ENCODE measurements around the gene WDR7.

WDR7 gene

DNA sequence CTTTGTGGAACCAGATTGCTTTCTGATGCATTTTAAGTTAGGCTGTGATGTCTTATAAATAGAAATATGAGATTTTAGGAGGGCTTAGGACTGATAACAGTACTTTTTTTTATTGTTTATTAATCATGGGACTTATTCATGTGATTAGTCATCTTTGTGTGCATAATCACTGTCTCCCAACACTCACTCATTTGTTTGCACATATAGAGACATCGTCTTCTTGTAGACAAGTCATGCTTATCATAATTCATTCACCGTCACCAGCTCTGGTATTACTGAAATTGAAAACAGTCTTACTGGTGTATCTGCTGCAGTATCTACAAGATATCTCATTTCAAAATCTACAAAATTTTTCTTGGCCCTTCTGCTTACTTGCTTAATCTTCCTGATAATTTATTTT is 45.8 kb downstream of the WDR7 start:
- Histone ChIP-seq H3K9ac (ENCODE audit: low read length) (no peak overlapping the region), H3K27ac (ENCODE audit: low read depth, low read length) (no peak overlapping the region)

DNA sequence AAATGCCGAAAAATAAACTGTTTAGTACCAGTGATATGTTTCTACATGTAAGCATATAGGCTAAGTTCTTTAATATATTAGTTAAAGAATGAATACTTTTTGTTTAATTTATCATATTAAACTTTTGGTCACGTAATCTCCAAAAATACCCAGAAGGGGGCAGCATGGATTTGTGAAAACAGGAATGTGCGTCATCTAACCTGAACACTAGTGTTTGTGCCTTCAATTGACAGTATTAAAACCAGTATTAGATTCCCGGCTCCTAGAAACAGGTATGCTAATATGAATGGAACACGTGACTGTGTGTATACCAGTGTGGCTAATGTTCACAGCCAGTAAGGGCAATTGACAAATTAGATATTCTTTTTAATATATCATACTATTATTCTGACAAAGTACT is 51.8 kb downstream of the WDR7 start:
- Histone ChIP-seq H3K4me3 (ENCODE audit: low read depth in 1 of 2, low read length in 2 of 2) (no peak overlapping the region), H3K4me1 (ENCODE audit: insufficient read depth, low read length) (no peaks in the 10 kb centered on the region), H3K27me3 (ENCODE audit: control insufficient read depth in 1 of 2, insufficient read depth in 2 of 2, low read length in 2 of 2) (no peaks in the 10 kb centered on the region), H3K36me3 (ENCODE audit: insufficient read depth, low read length) (no peaks in the 10 kb centered on the region), H3K9ac (ENCODE audit: low read length) (no peak overlapping the region), H3K9me3 (ENCODE audit: low read length) (no peaks in the 10 kb centered on the region), H3K27ac (ENCODE audit: low read depth, low read length) (no peak overlapping the region)

More for the DNA sequence above, 45.8 kb downstream of the WDR7 start:
- peaks cover 23% of the 10 kb centered on the region for H3K36me3 ChIP-seq (ENCODE audit: insufficient read depth, low read length)
- H3K27me3 ChIP-seq (ENCODE audit: control insufficient read depth in 1 of 2, insufficient read depth in 2 of 2, low read length in 2 of 2) = no peaks in the 10 kb centered on the region
- H3K9me3 ChIP-seq (ENCODE audit: low read length) = no peaks in the 10 kb centered on the region
- H3K4me3 ChIP-seq (ENCODE audit: low read depth in 1 of 2, low read length in 2 of 2) = no peak overlapping the region
- H3K4me1 ChIP-seq (ENCODE audit: insufficient read depth, low read length) = no peaks in the 10 kb centered on the region

DNA sequence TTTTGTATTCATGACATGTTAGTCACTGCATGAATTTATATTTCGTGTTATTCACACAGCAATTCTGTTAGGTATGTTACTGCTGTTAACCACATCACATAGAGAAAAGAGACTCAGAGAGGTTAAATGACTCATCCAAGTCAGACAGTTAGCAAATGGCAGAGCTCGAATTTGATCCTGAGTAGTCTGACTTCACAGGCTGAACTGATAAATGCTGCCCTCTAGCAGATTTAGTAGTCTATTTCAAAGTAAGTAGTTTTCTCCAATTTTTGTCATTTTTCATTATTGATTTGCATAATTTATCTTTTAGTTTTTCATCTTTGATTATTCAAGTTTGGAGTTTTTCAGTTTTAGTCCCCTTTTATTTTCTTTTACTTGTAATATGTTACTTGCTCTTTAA is 58.3 kb downstream of the WDR7 start:
- H3K9ac ChIP-seq (ENCODE audit: low read length) = no peak overlapping the region
- no peaks in the 10 kb centered on the region for H3K27me3 ChIP-seq (ENCODE audit: control insufficient read depth in 1 of 2, insufficient read depth in 2 of 2, low read length in 2 of 2)
- H3K4me3 ChIP-seq (ENCODE audit: low read depth in 1 of 2, low read length in 2 of 2) = no peak overlapping the region
- H3K9me3 ChIP-seq (ENCODE audit: low read length) = no peaks in the 10 kb centered on the region
- H3K27ac ChIP-seq (ENCODE audit: low read depth, low read length) = no peak overlapping the region
- no peaks in the 10 kb centered on the region for H3K4me1 ChIP-seq (ENCODE audit: insufficient read depth, low read length)
- H3K36me3 ChIP-seq (ENCODE audit: insufficient read depth, low read length) = no peaks in the 10 kb centered on the region

DNA sequence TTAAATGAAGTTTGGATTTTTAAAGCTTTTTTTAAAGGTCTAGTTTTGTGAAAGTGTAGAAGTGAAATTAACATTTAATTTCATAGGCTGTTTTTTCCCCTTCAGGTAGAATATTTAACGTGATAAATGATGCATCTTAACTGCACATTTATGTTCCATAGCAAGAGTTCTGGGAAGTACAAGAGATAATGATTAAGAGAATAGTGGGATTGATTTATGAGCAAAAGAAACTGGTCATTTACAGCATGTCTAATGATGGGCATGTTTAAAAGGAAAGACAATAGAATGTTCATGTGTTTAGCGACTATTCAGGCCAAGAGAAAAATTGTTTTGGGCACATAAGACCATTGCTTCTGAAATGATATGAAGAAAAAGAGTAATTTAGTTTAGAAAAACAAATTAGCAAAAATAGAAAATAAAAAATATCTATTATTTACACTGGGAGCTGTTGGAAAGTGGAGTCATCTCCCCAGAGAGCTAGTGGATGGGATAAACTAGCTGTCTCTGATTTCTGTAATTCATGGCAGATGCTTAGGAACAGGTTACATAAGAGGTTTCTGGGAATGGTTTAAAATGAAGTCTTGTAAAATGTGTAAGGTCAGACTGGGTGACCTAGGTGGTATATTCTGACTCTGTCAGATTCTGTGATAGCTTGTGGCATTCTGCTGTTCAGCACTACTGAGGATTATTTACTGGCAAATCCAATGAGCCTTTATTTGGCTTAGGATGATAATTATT is 60.7 kb downstream of the WDR7 start:
- no peak overlapping the region for H3K9ac ChIP-seq (ENCODE audit: low read length)
- H3K9me3 ChIP-seq (ENCODE audit: low read length) = no peaks in the 10 kb centered on the region
- H3K27me3 ChIP-seq (ENCODE audit: control insufficient read depth in 1 of 2, insufficient read depth in 2 of 2, low read length in 2 of 2) = no peaks in the 10 kb centered on the region
- no peaks in the 10 kb centered on the region for H3K36me3 ChIP-seq (ENCODE audit: insufficient read depth, low read length)
- H3K4me1 ChIP-seq (ENCODE audit: insufficient read depth, low read length) = no peaks in the 10 kb centered on the region
- H3K27ac ChIP-seq (ENCODE audit: low read depth, low read length) = no peak overlapping the region
- H3K4me3 ChIP-seq (ENCODE audit: low read depth in 1 of 2, low read length in 2 of 2) = no peak overlapping the region

- H3K27me3 ChIP-seq (ENCODE audit: control insufficient read depth in 1 of 2, insufficient read depth in 2 of 2, low read length in 2 of 2) = no peaks in the 10 kb centered on the region
- no peaks in the 10 kb centered on the region for H3K9me3 ChIP-seq (ENCODE audit: low read length)
- H3K4me3 ChIP-seq (ENCODE audit: low read depth in 1 of 2, low read length in 2 of 2) = no peak overlapping the region
- H3K4me1 ChIP-seq (ENCODE audit: insufficient read depth, low read length) = no peaks in the 10 kb centered on the region
- H3K9ac ChIP-seq (ENCODE audit: low read length) = no peak overlapping the region
- H3K27ac ChIP-seq (ENCODE audit: low read depth, low read length) = no peak overlapping the region
- H3K36me3 ChIP-seq (ENCODE audit: insufficient read depth, low read length) = no peaks in the 10 kb centered on the region
These were observed 61.6 kb downstream of the WDR7 start for GRCh38 chr18:56712761-56713160.

DNA sequence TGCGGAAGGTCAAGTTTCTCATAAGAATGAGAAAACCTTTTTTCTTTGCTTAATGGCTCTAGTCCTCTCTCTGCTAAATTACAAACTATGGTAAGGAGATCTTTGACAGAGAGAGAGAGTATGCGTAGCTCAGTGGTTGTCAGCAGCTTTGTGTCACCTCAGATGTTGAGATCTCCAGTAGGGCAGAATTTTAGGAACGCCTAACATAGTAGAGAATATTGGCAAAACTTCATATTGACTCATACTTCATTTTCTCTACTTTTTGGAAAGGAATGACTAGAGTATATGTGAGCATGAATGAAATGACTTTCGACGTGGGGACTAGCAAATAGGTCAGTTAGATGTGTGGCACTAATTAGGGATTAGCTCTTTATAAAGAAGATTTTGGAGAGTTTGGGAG is 64.0 kb downstream of the WDR7 start:
- H3K4me3 ChIP-seq (ENCODE audit: low read depth in 1 of 2, low read length in 2 of 2) = no peak overlapping the region
- H3K27ac ChIP-seq (ENCODE audit: low read depth, low read length) = no peak overlapping the region
- no peaks in the 10 kb centered on the region for H3K36me3 ChIP-seq (ENCODE audit: insufficient read depth, low read length)
- no peaks in the 10 kb centered on the region for H3K27me3 ChIP-seq (ENCODE audit: control insufficient read depth in 1 of 2, insufficient read depth in 2 of 2, low read length in 2 of 2)
- no peaks in the 10 kb centered on the region for H3K4me1 ChIP-seq (ENCODE audit: insufficient read depth, low read length)
- H3K9me3 ChIP-seq (ENCODE audit: low read length) = no peaks in the 10 kb centered on the region
- no peak overlapping the region for H3K9ac ChIP-seq (ENCODE audit: low read length)

- no peaks in the 10 kb centered on the region for H3K27me3 ChIP-seq (ENCODE audit: control insufficient read depth in 1 of 2, insufficient read depth in 2 of 2, low read length in 2 of 2)
- no peak overlapping the region for H3K4me3 ChIP-seq (ENCODE audit: low read depth in 1 of 2, low read length in 2 of 2)
- no peak overlapping the region for H3K27ac ChIP-seq (ENCODE audit: low read depth, low read length)
- no peaks in the 10 kb centered on the region for H3K9me3 ChIP-seq (ENCODE audit: low read length)
- no peaks in the 10 kb centered on the region for H3K4me1 ChIP-seq (ENCODE audit: insufficient read depth, low read length)
- H3K9ac ChIP-seq (ENCODE audit: low read length) = no peak overlapping the region
- H3K36me3 ChIP-seq (ENCODE audit: insufficient read depth, low read length) = no peaks in the 10 kb centered on the region
These were observed 65.6 kb downstream of the WDR7 start for GRCh38 chr18:56716692-56717146.

DNA sequence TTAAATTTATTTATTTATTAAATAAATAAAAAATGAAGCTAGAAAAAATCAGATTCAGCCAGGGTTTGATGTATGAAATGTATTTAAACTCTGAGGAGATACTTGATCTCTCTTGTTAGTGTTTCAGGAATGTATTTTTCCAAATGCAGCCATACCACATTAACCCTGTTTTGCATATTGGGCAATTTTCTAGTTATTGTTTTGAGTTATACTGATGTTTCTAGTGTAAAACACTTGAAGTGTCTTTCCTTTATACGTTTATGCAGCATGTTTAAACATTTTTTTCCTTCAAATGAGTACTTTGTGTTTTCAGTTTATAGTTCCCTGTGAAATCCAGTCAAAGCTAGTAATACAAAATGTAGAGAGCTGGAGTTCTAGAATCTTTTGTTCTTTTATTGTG is 69.9 kb downstream of the WDR7 start:
- Histone ChIP-seq H3K4me3 (ENCODE audit: low read depth in 1 of 2, low read length in 2 of 2) (no peak overlapping the region), H3K4me1 (ENCODE audit: insufficient read depth, low read length) (no peaks in the 10 kb centered on the region), H3K27ac (ENCODE audit: low read depth, low read length) (no peak overlapping the region), H3K36me3 (ENCODE audit: insufficient read depth, low read length) (no peaks in the 10 kb centered on the region), H3K27me3 (ENCODE audit: control insufficient read depth in 1 of 2, insufficient read depth in 2 of 2, low read length in 2 of 2) (no peaks in the 10 kb centered on the region), H3K9me3 (ENCODE audit: low read length) (no peaks in the 10 kb centered on the region), H3K9ac (ENCODE audit: low read length) (no peak overlapping the region)

GRCh38 chr18:56721491-56721890 is 70.3 kb downstream of the WDR7 start:
- Histone ChIP-seq H3K4me1 (ENCODE audit: insufficient read depth, low read length) (no peaks in the 10 kb centered on the region), H3K9me3 (ENCODE audit: low read length) (no peaks in the 10 kb centered on the region), H3K36me3 (ENCODE audit: insufficient read depth, low read length) (no peaks in the 10 kb centered on the region), H3K27me3 (ENCODE audit: control insufficient read depth in 1 of 2, insufficient read depth in 2 of 2, low read length in 2 of 2) (no peaks in the 10 kb centered on the region), H3K27ac (ENCODE audit: low read depth, low read length) (no peak overlapping the region), H3K9ac (ENCODE audit: low read length) (no peak overlapping the region), H3K4me3 (ENCODE audit: low read depth in 1 of 2, low read length in 2 of 2) (no peak overlapping the region)

DNA sequence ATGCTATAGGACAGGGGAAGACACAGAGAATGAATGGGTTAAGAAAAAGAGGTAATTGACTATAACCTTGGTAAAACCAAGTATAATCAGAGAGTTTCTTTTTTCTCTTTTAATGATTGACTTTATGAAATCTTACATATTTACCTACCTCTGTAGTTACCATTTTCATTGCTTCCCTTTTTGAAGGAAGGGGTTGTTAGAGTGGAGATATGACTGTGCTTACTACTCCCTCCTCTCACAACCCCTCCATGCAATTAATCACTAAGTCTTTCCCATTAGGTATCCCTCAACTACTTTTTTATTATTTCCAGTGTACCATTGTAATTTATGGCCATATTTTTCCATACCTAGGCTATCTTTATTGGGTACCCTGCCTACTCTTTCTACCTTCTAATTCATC is 71.4 kb downstream of the WDR7 start:
- H3K36me3 ChIP-seq (ENCODE audit: insufficient read depth, low read length) = no peaks in the 10 kb centered on the region
- H3K4me3 ChIP-seq (ENCODE audit: low read depth in 1 of 2, low read length in 2 of 2) = no peak overlapping the region
- no peak overlapping the region for H3K9ac ChIP-seq (ENCODE audit: low read length)
- H3K27ac ChIP-seq (ENCODE audit: low read depth, low read length) = no peak overlapping the region
- H3K27me3 ChIP-seq (ENCODE audit: control insufficient read depth in 1 of 2, insufficient read depth in 2 of 2, low read length in 2 of 2) = no peaks in the 10 kb centered on the region
- H3K4me1 ChIP-seq (ENCODE audit: insufficient read depth, low read length) = no peaks in the 10 kb centered on the region
- H3K9me3 ChIP-seq (ENCODE audit: low read length) = no peaks in the 10 kb centered on the region

DNA sequence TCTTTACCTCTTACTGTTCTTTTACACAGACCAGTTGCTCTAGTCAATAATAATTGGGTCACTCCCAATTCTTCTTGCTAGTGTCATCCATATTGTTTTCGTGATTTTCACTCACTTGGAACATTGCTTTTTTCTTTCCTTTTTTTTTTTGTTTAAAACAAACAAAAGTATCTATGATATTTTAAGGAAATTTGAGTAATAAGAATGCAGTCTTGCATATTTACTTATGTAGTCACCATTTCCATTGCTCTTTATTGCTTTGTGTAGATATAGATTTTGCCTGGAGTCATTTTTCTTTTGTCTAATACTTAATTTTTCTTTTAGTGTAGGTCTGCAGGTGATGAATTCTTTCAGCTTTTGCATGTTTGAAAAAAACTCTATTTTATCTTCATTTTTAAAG is 71.9 kb downstream of the WDR7 start:
- Histone ChIP-seq H3K9ac (ENCODE audit: low read length) (no peak overlapping the region), H3K9me3 (ENCODE audit: low read length) (no peaks in the 10 kb centered on the region)

DNA sequence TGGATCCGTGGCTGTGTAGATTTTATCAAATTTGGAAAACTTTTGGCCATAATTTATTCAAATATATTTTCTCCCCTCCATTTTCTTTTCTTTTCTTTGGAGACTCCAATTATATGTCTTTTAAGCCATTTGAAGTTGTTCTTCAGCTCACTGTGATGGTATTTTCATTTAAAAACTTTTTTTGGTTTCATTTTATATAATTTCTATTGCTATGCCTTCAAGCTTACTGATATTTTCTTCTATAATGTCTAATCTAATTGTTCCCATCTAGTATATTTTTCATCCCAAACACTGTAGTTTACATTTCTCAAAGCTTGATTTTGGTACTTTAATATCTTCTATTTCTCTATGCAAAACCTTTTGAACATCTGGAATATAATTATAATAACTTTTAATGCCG is 72.5 kb downstream of the WDR7 start:
- no peak overlapping the region for H3K4me3 ChIP-seq (ENCODE audit: low read depth in 1 of 2, low read length in 2 of 2)
- H3K27ac ChIP-seq (ENCODE audit: low read depth, low read length) = no peak overlapping the region
- H3K9ac ChIP-seq (ENCODE audit: low read length) = no peak overlapping the region
- no peaks in the 10 kb centered on the region for H3K9me3 ChIP-seq (ENCODE audit: low read length)
- H3K36me3 ChIP-seq (ENCODE audit: insufficient read depth, low read length) = no peaks in the 10 kb centered on the region
- H3K4me1 ChIP-seq (ENCODE audit: insufficient read depth, low read length) = no peaks in the 10 kb centered on the region
- H3K27me3 ChIP-seq (ENCODE audit: control insufficient read depth in 1 of 2, insufficient read depth in 2 of 2, low read length in 2 of 2) = no peaks in the 10 kb centered on the region

More for the DNA sequence above, 71.9 kb downstream of the WDR7 start:
- no peak overlapping the region for H3K27ac ChIP-seq (ENCODE audit: low read depth, low read length)
- H3K27me3 ChIP-seq (ENCODE audit: control insufficient read depth in 1 of 2, insufficient read depth in 2 of 2, low read length in 2 of 2) = no peaks in the 10 kb centered on the region
- H3K4me1 ChIP-seq (ENCODE audit: insufficient read depth, low read length) = no peaks in the 10 kb centered on the region
- no peaks in the 10 kb centered on the region for H3K36me3 ChIP-seq (ENCODE audit: insufficient read depth, low read length)
- H3K4me3 ChIP-seq (ENCODE audit: low read depth in 1 of 2, low read length in 2 of 2) = no peak overlapping the region

All from muscle layer of colon (tissue), 2 donors.